GM18870 (cell line): ENCODE data around the gene ZP1.

Source experiments
- ATAC-seq: cut with Tn5 transposase; IDR thresholded peaks from one replicate; pipeline ENCODE4 v1.9.1; 2021; ENCODE audit warnings: moderate library complexity; ENCODE audit not compliant: unreplicated experiment

ZP1 gene

DNA sequence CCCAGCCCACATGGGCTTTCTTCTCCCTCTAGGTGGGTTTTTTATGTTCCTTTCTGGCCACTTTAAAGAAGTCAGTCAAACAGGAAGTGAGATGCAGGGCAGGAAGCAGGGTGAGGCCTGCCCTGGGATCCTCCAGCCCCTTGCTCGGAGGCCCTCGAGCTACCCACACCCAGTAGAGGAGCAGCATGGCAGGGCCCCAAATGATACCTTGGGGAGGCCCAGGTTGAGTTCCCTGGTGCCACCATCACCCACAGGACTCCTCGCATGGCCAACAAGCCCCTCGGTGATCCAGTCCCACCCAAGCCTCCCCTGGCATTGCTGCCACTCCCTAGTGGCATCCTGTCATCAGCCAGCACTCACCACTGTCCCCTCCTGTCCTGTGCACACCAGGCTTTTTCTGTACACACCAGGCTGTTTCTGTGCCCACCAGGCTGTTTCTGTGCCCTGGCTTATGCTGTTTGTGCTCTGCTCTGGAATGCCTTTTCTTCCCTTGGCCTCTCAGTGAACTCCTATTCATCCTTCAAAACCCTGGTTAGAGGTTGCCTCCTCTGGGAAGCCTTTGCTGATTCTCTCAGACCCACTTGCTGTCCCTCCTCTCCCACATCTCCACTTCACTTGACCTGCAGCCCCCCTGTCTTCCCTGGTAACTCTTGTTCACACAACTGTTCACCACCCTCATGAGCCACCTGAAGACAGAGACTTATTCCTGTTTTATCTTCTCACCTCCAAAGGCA lies 8.4 kb upstream of the ZP1 start:
- no peak for ATAC-seq

DNA sequence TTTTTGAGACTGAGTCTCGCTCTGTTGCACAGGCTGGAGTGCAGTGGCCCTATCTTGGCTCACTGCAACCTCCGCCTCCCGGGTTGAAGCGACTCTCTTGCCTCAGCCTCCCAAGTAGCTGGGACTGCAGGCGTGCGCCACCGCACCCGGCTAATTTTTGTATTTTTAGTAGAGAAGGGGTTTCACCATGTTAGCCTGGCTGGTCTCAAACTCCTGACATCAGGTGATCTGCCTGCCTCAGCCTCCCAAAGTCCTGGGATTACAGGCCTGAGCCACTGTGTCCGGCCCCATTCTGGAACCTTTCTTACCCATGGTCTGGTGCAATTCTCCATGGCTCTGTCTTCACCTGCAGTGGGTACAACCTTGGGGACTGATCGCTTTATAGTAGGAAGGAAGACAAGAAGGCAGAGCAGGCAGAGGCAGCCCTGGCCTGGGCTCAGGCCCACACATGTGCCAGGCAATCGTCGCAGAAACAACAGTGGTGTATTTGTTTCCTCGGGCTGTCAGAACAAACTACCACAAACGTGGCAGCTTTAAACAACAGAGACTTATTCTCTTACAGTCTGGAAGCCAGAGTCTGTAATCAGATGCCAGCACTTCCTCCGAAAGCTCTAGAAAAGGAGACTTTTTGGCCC lies 7.6 kb upstream of the ZP1 start:
- no peak for ATAC-seq

DNA sequence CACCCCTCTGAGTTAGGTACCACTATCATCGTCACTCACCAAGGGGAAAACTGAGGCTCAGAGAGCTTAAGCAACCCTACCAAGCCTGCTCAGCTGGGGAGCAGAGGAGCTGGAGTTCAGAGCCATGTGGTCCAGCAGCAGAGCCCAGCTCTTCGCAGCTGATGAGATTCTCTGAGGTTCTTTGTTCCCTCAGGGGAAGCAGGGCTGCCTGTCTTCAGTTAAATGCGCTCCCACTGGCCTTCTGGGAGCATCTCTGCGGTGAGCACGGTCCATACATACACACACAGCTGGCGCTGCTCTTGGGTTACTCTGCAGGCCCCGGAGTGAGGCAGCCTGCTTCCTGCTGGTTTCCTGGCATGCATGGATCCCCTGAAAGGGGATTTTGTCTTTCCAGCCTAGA lies 6.4 kb upstream of the ZP1 start:
- no peak for ATAC-seq

DNA sequence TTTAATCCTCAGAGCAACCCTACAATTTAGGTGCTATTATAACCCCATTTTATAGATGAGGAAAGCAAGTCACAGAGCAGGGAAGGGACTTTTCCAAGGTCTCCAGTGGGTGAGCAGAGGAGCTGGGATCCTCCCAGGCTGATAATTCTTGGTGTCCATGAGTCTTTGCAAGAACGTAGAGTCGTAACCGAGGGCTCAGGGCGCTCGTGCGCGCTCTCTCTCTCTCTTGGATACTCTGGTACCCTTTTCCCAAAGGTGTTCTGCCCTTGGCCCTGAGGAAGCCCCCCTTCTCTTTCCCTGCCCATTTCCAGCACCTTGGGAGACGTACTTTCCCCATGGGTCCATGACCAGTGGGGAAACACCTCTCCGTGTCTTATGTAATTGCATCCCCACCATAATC lies 5.2 kb upstream of the ZP1 start:
- ATAC-seq: no peak

DNA sequence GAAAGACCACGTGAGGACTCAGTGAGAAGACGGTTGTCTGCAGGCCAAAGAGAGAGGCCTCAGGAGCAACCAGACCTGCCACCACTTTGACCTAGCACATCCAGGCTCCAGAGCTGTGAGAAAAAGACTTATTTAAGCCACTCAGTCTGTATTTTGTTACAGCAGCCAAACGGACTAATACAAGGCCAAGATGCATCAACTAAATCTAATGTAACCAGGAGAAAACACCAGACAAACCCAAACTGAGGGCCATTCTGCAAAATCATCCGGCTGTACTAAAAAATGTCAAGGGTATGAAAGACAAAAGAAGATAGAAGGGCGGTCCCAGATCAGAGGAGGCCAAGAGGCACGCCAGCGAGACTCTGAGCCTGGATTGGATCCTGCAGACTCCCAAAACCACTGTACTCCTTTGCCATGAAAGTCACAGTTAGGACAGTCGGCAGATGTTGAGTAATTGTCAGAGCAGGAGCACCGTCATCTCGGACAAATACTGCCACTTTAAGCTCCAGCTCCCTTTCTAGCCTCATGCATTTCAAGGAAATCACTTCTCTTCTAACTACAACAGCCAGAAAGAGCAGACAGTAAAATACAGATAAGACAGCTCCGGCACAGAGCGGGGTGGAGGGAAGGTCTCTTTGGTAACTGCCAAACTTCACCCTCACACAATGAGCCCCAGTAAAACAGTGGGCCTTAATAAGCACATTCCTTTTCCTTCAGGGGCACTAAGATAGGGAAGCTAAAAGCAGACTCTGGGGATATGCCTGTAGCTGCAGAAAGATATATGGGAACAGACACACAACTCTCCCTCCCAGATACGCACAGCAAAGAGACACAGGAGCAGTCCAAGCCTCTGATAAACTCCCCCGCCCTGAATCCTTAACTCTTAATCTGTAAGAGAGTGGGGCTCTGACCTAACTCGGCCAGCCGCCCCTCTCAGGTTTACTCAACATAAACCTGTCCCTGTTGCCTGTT lies 3.5 kb upstream of the ZP1 start:
- ATAC-seq: no peak

DNA sequence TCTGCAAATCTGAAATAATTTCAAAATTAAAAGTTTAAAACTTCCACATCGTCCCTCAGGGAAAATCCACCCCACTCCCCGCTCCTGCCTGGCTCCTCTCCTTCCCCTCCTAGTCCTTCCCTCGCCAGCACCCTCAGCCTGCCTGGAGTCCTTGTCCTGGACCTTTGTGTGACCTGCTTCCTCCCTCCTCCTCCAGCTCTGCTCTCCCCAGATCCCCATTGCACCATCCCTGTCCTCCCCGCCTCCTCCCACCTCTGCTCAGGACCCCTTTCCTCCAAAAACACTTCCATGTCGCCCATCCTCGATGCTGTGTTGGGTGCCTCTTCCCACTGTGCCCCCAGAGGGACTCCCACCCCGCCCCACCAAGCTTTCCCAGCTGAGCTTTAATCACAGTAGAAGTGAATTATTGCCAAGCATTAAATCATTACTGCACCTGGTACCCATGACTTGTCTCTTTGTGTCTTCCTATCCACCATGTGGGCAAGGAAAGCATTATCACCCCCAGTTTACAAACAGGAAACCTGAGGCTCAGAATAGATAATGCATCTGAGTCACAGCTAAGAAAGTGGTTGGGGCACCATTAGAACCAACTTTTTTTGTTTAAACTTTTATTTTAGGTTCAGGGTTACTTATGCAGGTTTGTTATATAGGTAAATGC lies 2.4 kb upstream of the ZP1 start:
- ATAC-seq: no peak

DNA sequence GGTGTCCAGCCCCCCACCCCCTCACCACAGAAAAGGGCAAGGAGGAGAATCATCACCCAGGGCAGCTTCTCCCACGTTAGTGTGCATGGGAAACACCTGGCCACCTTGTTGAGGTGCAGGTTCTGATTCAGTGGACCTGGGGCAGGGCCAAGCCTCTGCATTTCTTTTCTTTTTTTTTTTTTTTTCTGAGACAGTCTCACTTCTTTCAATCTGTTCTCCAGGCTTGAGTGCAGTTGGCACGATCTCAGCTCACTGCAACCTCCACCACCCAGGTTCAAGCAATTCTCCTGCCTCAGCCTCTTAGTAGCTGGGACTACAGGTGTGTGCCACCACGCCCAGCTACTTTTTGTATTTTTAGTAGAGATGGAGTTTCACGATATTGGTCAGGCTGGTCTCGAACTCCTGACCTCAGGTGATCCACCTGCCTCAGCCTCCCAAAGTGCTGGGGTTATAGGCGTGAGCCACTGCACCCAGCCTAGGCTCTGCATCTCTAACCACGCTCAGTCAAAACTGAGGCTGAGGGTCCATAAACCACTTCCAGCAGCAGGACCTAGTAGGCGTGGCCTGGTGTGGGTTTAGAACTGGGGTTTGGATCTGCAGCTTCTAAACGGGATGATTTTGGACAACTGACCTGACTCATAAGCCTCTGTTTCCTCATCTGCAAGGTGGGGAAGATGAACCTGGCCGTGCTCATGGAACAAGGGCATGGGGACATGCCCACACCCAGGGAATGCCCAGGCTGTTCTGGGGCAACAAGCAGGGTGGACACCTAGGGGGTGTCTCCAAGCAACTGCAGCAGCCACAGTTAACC lies 734 bp downstream of the ZP1 start:
- no peak for ATAC-seq

DNA sequence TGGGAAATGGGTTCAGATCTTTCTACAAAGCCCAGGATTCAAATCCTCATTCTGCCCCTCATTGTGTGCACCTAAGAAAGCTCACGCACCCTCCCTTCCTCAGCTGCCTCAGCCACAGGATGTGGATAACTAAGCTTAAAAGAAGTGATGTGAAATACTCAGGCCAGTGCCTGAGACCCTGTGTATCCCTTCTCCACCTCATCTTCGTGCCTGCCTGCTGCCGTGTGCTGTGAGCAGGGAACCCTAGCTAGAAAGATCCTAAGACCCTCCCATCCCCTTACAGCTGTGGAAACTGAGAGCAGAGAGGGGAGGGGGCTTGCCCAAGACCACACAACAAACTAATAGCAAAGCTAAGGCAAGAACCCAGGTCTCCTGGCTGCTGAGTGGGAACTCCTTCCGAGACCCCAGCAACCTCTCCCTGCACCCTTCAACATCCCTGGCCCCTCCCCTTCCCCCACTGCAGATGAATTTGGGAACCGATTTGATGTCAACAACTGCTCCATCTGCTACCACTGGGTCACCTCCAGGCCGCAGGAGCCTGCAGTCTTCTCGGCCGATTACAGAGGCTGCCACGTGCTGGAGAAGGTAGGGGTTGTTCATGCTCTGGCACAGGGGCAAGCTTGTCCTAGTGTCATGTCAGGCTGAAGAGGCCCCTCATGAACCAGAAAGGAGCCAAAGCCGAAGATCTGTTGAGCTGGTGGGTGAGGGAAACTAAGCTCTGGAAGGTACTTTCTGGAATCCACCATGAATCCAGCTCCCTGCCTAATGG lies 1.5 kb downstream of the ZP1 start:
- no peak for ATAC-seq

DNA sequence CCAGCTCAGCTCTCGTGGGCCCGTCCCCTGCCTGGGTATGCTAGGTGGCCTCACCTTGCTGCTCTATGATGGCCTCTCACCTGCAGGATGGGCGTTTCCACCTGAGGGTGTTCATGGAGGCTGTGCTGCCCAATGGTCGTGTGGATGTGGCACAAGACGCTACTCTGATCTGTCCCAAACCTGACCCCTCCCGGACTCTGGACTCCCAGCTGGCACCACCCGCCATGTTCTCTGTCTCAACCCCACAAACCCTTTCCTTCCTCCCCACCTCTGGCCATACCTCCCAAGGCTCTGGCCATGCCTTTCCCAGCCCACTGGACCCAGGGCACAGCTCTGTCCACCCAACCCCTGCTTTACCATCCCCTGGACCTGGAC lies 2.1 kb downstream of the ZP1 start:
- ATAC-seq: no peak

DNA sequence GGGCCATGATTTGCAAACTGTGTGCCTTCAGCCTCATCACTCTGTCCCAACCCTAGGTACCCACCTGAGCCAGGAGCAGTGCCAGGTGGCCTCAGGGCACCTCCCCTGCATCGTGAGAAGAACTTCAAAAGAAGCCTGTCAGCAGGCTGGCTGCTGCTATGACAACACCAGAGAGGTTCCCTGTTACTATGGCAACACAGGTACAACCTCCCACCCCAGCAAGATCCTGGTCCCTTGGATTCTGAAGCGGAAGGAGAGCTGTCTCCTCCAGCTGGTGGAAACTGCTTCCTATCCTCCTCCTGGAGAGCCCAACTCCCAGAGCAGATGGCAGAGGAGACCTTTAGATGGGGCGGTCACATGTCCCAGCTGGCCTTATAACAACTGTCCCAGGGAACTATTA lies 2.9 kb downstream of the ZP1 start:
- ATAC-seq: no peak

DNA sequence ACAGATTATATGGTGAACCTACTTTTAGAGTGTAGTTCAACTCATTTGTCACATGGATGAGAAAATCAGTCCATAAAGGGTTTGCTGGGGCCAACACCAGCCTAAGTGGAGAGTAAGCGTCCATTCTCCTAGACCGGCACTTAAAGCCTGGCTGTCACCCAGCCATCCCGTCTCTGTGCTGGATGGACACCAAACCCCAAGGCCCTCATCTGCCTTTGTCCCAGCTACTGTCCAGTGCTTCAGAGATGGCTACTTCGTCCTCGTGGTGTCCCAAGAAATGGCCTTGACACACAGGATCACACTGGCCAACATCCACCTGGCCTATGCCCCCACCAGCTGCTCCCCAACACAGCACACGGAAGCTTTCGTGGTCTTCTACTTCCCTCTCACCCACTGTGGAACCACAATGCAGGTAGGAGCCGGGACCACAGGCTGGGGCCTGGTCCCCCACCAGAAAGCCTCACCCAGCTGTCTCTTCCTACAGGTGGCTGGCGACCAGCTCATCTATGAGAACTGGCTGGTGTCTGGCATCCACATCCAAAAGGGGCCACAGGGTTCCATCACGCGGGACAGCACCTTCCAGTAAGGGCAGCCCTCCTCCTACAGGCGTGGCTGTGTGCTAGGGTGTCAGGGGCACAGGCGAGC lies 3.5 kb downstream of the ZP1 start:
- ATAC-seq: no peak

DNA sequence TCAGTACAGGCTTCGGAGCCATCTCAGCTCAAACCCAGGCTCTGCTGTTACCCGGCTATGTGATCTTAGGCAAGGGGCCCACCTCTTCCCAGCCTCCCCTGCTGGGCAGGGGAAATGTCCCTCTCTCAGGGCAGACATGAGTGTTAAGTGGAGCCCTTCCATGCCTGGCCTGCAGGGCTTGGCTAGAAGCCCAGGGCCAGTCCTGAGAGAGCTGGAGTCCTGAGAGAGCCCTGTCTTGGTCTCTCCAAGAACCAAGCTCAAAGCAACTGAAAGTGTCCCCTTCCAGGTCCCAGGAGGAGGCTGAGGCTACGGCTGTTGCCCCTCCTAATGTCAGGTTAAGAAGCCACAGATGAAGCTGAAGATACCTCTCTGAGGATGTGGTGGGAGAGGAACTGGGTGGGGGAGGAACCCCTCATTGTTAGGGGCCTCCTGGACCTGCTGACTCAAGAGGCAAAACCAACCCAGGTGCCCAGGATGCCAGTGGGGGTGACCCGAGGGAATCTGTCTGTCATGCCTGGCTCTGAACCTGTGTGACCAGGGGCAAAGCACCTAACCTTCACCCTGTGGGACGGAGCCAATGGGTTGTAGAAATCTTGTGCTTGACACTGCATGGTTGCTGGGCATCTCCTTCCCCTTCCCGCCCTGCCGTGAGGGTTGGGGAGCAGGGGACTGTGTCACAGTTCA lies 4.2 kb downstream of the ZP1 start:
- no peak for ATAC-seq

DNA sequence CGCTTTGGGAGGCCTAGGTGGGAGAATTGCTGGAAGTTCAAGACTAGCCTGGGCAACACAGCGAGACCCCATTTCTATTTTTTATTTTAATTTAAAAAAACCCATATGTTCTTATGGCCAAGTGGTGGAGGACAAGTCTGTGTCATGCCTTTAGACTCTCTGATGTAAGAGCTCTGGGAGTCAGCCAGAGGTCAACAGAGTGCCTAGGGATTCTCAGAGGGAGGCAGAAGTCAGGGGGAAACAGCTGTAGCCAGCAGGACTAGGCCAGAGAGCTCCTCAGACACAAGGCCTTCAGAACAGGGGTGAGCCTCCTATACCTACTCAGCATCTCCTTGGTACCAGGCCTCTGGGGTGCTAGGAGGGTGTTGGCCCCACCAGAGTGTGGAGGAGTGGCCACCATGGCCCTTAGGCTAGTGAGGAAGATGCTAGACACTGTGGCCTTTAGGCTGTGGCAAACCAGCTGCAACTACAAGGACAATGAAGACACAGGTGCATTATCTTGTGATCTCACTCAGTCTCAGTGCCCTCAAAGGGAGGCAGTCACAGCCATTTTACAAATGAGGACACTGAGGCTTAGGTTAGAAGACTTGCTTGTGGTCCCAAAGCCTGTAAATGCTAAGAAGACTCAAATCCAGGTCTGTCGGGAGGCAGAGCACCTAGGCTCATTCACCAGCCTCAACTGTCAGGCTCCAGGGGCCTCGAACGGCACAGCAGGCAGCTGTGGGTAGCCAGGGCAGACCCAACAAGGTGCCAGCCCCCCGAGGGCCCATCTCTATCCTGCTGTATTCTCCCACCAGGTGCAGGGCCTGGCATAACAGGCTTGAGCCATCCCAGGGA lies 5.0 kb downstream of the ZP1 start:
- ATAC-seq: no peak

DNA sequence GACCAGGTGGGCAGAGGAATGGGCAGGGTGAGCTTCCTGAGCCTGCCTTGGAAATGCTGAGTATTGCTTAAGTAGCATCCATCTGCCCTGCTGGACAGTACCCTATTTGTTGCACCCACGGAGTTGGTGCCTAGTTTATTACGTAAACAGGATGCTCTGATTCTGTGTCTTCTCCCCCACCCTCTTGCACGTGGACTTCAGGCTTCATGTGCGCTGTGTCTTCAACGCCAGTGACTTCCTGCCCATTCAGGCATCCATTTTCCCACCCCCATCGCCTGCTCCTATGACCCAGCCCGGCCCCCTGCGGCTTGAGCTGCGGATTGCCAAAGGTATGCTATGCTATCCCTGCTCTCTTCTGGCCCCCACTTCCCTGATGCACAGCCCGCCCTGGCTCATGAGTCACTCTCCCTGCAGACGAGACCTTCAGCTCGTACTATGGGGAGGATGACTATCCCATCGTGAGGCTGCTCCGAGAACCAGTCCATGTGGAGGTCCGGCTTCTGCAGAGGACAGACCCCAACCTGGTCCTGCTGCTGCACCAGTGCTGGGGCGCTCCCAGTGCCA lies 5.7 kb downstream of the ZP1 start:
- no peak for ATAC-seq

DNA sequence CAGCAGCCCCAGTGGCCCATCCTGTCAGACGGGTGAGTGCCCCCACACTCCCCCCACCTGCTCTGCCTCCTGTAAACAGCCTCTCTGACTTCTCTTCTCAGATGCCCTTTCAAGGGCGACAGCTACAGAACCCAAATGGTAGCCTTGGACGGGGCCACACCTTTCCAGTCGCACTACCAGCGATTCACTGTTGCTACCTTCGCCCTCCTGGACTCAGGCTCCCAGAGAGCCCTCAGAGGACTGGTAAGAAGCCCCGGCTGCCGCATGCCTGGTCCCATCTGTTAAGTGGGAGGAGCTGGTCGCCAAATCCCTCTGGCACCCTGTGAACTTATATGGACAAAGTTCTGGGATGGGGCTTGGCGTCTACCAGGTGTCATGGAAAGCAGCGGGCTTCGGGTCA lies 6.2 kb downstream of the ZP1 start:
- no peak for ATAC-seq

DNA sequence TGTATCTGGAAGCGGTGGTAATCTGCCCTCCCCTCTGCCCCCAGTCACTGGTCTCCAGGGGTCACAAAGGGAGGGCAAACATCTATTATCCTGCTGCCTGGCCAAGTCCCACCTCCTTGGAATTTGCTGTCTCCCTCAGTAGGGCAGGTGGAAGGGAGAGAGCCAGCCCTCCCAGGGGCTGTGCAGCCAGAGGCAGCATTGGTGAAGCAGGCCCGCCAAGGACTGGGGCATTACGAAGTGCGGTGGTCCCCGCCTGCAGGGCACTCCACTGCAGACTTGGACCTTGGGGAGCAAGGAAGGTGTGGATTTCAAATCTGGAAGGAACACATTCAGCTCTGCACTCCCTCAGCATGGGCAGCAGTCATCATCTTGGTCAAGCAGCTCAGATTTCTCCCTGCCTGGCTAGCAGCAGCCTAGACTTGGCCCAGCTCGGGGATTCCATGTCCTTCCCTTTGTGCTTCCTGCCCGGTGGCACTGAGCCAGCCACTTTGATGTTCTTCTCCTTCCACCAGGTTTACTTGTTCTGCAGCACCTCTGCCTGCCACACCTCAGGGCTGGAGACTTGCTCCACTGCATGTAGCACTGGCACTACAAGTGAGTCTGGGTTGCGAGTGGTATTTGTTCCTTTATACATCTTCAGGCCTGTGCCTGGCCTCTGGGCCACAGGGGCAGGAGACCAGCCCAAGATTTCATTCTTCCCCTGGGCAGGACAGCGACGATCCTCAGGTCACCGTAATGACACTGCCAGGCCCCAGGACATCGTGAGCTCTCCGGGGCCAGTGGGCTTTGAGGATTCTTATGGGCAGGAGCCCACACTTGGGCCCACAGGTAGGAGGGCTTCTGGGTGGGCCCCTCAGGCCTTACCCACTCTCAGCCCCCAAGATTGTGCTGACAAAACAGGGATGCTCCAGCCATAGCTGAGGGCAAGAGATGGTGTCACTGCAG lies 7.4 kb downstream of the ZP1 start:
- no peak for ATAC-seq
